ENCODE data around the gene MAP3K20.

MAP3K20 gene

DNA sequence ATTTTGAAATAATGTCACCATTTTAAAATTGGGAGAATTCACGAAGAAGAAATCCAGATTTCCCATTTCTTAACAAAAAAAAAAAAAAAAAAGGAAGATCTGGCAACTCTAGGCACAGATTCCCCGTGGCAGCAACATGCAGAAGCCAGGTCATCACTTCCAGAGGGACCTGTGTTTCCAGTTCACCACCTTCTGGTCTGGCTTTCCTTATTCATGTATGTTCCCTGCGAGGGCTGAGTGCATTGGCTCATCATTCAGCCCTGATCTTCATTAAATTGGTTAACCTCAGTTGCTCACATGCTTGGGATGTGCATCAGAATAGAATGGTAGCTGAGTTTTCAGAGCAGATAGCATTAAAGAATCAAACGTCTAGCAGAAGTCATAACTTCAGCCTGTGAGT is 25.0 kb upstream of the MAP3K20 start:
- WGBS (ENCODE audit: insufficient coverage, insufficient read length) = no CpG with 5 or more reads among the region's 4 CpGs
- H3K27me3 ChIP-seq (ENCODE audit: control insufficient read depth, insufficient read depth, low read length) = no peaks in the 10 kb centered on the region
- no peak overlapping the region for H3K4me3 ChIP-seq (ENCODE audit: low read length)
- no peaks in the 10 kb centered on the region for H3K36me3 ChIP-seq (ENCODE audit: control insufficient read depth, insufficient read depth, low read length)
- H3K4me1 ChIP-seq (ENCODE audit: control insufficient read depth, insufficient read depth, low read length) = no peaks in the 10 kb centered on the region
- DNase-seq (ENCODE audit: low read depth, low spot score) = no peak
- no peak overlapping the region for H3K27ac ChIP-seq (ENCODE audit: low read length)
- no peaks in the 10 kb centered on the region for H3K9me3 ChIP-seq (ENCODE audit: control insufficient read depth, insufficient read depth, low read length)

DNA sequence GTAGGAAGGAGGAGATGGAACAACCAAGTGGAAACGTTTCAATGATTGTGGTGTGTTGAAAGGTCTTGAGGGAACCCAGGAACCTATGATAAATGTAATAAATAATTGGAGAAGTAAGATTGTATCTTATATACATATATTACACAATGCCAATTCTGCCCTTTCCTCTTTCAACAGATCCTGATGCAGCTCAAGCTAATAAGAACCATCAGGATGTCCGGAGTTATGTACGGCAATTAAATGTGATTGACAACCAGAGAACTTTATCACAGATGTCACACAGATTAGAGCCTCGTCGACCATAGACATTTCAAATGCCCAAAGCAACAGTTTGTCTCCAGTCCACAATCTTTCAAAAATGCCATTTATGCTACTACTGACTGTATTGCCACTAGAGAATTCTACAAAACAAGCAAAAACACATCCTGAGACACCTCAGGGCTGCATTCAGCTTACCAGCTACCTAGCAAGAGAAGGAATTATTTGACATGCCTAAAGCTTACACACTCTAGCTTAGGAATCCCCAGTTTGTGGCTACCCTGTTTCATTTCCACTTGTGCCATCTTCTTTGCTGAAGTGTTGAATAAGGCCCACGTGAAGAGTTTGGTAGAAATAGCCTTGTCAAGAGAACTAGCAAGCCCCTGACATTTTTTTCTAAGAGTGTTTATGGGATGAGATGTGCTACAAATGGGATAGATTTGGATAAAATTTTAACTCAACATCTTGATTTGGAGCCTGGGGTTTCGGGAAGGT is 24.0 kb upstream of the MAP3K20 start:
- H3K4me1 ChIP-seq (ENCODE audit: control insufficient read depth, insufficient read depth, low read length) = no peaks in the 10 kb centered on the region
- no peak overlapping the region for H3K4me3 ChIP-seq (ENCODE audit: low read length)
- H3K27ac ChIP-seq (ENCODE audit: low read length) = no peak overlapping the region
- no CpG with 5 or more reads among the region's 7 CpGs for WGBS (ENCODE audit: insufficient coverage, insufficient read length)
- no peaks in the 10 kb centered on the region for H3K27me3 ChIP-seq (ENCODE audit: control insufficient read depth, insufficient read depth, low read length)
- DNase-seq (ENCODE audit: low read depth, low spot score) = no peak
- H3K36me3 ChIP-seq (ENCODE audit: control insufficient read depth, insufficient read depth, low read length) = no peaks in the 10 kb centered on the region
- no peaks in the 10 kb centered on the region for H3K9me3 ChIP-seq (ENCODE audit: control insufficient read depth, insufficient read depth, low read length)

DNA sequence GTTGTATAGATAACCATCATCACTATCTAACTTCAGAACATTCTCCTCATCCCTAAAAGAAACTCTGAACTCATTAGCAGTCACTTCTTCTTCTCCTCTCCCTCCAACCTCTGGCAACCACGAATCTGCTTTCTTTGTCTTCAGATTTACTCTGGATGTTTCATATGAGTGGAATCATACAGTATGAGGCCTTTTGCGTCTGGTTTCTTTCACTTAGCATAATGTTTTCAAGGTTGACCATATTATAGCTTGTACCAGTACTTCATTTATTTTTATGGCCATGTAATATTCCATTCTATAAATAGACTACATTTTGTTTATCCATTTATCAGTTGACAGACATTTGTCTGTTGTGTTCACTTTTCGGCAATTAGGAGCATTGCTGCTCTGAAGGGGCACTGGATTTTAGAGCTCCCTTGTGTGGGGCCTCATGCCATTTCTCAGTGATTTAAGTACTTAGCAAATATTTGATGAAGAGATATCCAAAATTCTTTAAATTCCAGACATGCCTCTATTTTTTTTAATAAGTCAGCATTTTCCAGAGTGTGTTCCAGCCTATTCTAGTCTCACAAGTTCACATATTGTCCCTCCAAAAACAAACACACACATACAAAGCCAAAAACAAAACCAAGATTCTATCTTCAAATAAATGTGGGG is 22.5 kb upstream of the MAP3K20 start:
- DNase-seq (ENCODE audit: low read depth, low spot score) = no peak
- Histone ChIP-seq H3K9me3 (ENCODE audit: control insufficient read depth, insufficient read depth, low read length) (no peaks in the 10 kb centered on the region), H3K27me3 (ENCODE audit: control insufficient read depth, insufficient read depth, low read length) (no peaks in the 10 kb centered on the region), H3K4me3 (ENCODE audit: low read length) (no peak overlapping the region), H3K36me3 (ENCODE audit: control insufficient read depth, insufficient read depth, low read length) (no peaks in the 10 kb centered on the region), H3K27ac (ENCODE audit: low read length) (no peak overlapping the region), H3K4me1 (ENCODE audit: control insufficient read depth, insufficient read depth, low read length) (no peaks in the 10 kb centered on the region)
- WGBS (ENCODE audit: insufficient coverage, insufficient read length) = no CpG with 5 or more reads among the region's 3 CpGs

DNA sequence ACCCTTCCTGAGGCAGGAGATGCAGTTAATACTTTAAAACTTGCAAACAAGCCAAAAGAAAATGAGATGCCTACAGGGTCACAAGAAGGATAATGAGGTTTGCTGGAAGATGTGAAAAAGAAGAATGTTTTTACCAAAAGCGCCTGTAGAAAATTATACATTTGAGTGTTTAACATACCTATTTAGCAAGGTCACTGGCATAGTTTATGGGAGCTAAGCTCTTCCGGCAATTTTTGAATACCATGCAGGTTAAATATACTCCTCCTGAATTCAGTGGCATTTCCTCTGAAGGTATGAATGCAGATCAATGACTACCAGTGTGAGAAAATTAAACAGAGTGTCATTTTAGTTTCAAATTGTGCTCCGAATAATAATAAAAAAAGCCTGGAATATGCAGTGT is 21.2 kb upstream of the MAP3K20 start:
- Histone ChIP-seq H3K36me3 (ENCODE audit: control insufficient read depth, insufficient read depth, low read length) (no peaks in the 10 kb centered on the region), H3K9me3 (ENCODE audit: control insufficient read depth, insufficient read depth, low read length) (no peaks in the 10 kb centered on the region), H3K27ac (ENCODE audit: low read length) (no peak overlapping the region), H3K4me1 (ENCODE audit: control insufficient read depth, insufficient read depth, low read length) (no peaks in the 10 kb centered on the region), H3K4me3 (ENCODE audit: low read length) (no peak overlapping the region), H3K27me3 (ENCODE audit: control insufficient read depth, insufficient read depth, low read length) (no peaks in the 10 kb centered on the region)
- no CpG with 5 or more reads among the region's 3 CpGs for WGBS (ENCODE audit: insufficient coverage, insufficient read length)
- DNase-seq (ENCODE audit: low read depth, low spot score) = no peak

DNA sequence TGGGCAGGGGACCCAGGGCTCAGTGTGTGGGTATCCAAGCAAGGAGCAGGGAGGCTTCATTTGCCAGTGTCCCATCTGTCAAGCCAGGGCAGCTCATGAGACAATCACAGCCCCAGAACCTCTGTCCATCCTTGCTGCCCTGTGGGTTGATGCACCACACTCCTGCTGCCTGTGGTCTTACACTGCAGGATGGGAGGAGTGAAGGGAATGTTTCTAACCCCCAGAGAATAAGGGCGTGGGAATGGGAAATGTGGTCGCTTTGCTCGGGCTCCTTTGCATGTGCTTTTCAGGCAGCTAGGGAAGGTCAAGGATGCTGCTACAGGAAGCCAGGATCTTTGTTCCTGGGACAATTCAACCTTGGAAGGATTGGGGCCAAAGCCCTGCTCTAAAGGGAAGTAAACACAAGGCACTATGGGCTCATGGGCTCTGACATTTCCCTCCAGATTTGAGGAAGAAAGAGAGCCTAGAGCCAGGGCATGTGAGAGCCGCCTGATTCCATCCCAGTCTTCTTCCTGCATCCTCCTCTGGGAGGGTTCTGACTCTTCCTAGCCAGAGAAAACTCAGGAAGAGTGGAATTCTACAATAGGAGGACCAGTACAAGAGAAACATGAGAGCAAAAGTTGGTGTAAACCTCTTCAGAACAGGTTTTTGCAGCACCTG is 18.8 kb upstream of the MAP3K20 start:
- no peaks in the 10 kb centered on the region for H3K9me3 ChIP-seq (ENCODE audit: control insufficient read depth, insufficient read depth, low read length)
- no peaks in the 10 kb centered on the region for H3K27me3 ChIP-seq (ENCODE audit: control insufficient read depth, insufficient read depth, low read length)
- no peak overlapping the region for H3K4me3 ChIP-seq (ENCODE audit: low read length)
- no peaks in the 10 kb centered on the region for H3K4me1 ChIP-seq (ENCODE audit: control insufficient read depth, insufficient read depth, low read length)
- H3K27ac ChIP-seq (ENCODE audit: low read length) = no peak overlapping the region
- no peak for DNase-seq (ENCODE audit: low read depth, low spot score)
- no CpG with 5 or more reads among the region's 4 CpGs for WGBS (ENCODE audit: insufficient coverage, insufficient read length)
- no peaks in the 10 kb centered on the region for H3K36me3 ChIP-seq (ENCODE audit: control insufficient read depth, insufficient read depth, low read length)

DNA sequence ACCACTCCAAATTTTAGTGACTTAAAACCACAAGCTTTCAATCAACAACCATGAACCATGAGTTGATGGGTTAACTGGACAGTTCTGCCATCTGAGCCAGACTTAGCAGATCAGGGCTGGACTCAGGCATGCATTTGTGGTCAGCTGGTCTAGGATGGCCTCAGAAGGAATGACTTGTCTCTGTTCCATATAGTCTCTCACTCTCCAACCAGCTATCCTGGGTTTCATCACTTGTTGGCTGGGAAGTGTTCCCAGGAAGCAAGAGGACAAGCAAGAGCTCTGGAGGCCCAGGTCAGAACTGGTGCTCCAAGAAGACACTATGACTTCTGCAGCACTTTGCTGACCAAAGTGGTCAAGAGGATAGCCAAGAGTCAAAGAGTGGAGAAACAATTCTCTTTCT is 17.5 kb upstream of the MAP3K20 start:
- Histone ChIP-seq H3K4me3 (ENCODE audit: low read length) (no peak overlapping the region), H3K36me3 (ENCODE audit: control insufficient read depth, insufficient read depth, low read length) (no peaks in the 10 kb centered on the region), H3K27ac (ENCODE audit: low read length) (no peak overlapping the region), H3K27me3 (ENCODE audit: control insufficient read depth, insufficient read depth, low read length) (no peaks in the 10 kb centered on the region), H3K9me3 (ENCODE audit: control insufficient read depth, insufficient read depth, low read length) (no peaks in the 10 kb centered on the region), H3K4me1 (ENCODE audit: control insufficient read depth, insufficient read depth, low read length) (no peaks in the 10 kb centered on the region)
- DNase-seq (ENCODE audit: low read depth, low spot score) = no peak

DNA sequence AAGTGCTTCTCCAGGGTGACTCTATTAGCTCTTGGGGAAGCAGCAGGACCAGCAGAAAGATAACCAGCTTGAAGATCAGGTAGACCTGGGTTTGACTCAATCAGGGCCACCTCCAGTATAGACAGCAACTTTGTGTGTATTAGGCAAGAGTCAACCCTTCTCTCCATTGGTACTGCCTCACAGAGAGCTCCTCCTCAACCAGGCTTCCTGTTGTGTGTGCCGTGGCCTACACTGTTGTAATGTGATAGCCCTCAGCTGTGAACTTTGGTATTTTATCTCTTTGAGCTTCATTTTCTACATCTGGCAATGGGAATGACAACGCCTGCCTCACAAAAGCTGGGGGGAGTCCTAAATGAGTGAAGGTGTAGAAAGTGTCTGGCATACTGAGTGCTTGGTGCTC is 17.0 kb upstream of the MAP3K20 start:
- DNase-seq (ENCODE audit: low read depth, low spot score) = no peak
- Histone ChIP-seq H3K36me3 (ENCODE audit: control insufficient read depth, insufficient read depth, low read length) (no peaks in the 10 kb centered on the region), H3K4me1 (ENCODE audit: control insufficient read depth, insufficient read depth, low read length) (no peaks in the 10 kb centered on the region), H3K4me3 (ENCODE audit: low read length) (no peak overlapping the region), H3K27ac (ENCODE audit: low read length) (no peak overlapping the region), H3K9me3 (ENCODE audit: control insufficient read depth, insufficient read depth, low read length) (no peaks in the 10 kb centered on the region), H3K27me3 (ENCODE audit: control insufficient read depth, insufficient read depth, low read length) (no peaks in the 10 kb centered on the region)
- WGBS (ENCODE audit: insufficient coverage, insufficient read length) = no CpG with 5 or more reads among the region's 2 CpGs

DNA sequence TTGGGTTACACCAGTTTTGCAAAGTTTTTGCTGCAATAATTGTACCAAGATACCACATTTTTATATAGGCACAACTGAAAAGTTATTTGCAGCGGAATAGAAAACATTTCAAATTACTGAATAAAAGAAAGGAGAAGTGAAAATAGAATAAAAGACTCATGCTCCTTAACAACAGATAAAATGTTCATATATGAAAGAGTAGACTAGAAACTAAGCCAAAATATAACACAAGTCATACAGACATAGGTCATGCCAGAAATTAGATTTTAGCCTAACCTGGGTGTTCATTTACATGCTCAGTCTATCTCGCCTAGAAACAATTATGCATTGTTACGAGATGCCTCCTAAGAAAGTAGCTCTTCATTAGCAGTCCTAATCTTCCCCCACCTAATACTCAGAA is 16.4 kb upstream of the MAP3K20 start:
- Histone ChIP-seq H3K9me3 (ENCODE audit: control insufficient read depth, insufficient read depth, low read length) (no peaks in the 10 kb centered on the region), H3K27ac (ENCODE audit: low read length) (no peak overlapping the region), H3K4me3 (ENCODE audit: low read length) (no peak overlapping the region), H3K4me1 (ENCODE audit: control insufficient read depth, insufficient read depth, low read length) (no peaks in the 10 kb centered on the region), H3K27me3 (ENCODE audit: control insufficient read depth, insufficient read depth, low read length) (no peaks in the 10 kb centered on the region), H3K36me3 (ENCODE audit: control insufficient read depth, insufficient read depth, low read length) (no peaks in the 10 kb centered on the region)
- no peak for DNase-seq (ENCODE audit: low read depth, low spot score)
- WGBS (ENCODE audit: insufficient coverage, insufficient read length) = no CpG with 5 or more reads among the region's 3 CpGs

DNA sequence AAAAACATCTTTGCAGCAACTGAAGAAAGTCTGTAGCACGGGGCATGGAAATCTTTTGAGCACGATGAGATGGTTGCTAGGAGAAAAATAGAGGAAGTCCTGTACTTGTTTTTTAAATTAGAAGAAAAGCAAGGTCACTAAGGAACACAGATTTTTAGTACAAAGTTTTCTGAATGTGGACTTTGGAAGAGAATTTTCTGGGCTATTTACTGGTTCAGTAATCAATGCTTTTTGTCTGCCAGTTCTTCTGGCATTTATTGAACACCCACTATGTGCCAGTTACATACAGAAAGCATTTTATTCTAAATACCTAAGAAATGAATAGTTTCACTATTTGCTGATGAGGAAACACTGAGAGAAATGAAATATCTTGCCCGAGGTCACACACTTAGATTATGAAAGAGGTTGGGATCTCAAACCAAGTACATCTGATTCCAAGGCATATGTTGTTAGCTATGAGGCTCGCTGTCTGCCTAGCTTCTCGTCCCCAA is 15.6 kb upstream of the MAP3K20 start:
- no CpG with 5 or more reads among the region's 5 CpGs for WGBS (ENCODE audit: insufficient coverage, insufficient read length)
- no peaks in the 10 kb centered on the region for H3K9me3 ChIP-seq (ENCODE audit: control insufficient read depth, insufficient read depth, low read length)
- H3K36me3 ChIP-seq (ENCODE audit: control insufficient read depth, insufficient read depth, low read length) = no peaks in the 10 kb centered on the region
- H3K4me3 ChIP-seq (ENCODE audit: low read length) = no peak overlapping the region
- no peaks in the 10 kb centered on the region for H3K27me3 ChIP-seq (ENCODE audit: control insufficient read depth, insufficient read depth, low read length)
- no peak for DNase-seq (ENCODE audit: low read depth, low spot score)
- H3K4me1 ChIP-seq (ENCODE audit: control insufficient read depth, insufficient read depth, low read length) = no peaks in the 10 kb centered on the region
- H3K27ac ChIP-seq (ENCODE audit: low read length) = no peak overlapping the region

DNA sequence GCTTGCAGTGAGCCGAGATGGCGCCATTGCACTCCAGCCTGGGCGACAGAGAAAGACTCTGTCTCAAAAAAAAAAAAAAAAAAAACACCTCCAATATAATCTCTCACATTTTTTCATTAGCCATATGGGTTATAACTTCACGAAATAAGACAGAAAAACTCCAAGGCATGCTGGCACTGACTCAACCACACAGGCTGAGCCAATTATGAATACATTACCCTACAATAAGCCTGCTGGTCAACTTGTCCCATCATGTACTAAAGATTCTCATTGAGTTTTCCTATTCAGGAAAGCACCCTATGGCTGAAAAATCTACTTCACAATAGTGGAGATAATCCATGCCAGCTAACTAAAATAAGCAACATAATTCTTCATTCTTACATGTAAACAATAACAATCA is 12.8 kb upstream of the MAP3K20 start:
- no peak overlapping the region for H3K4me3 ChIP-seq (ENCODE audit: low read length)
- no peak for DNase-seq (ENCODE audit: low read depth, low spot score)
- H3K27me3 ChIP-seq (ENCODE audit: control insufficient read depth, insufficient read depth, low read length) = no peaks in the 10 kb centered on the region
- H3K36me3 ChIP-seq (ENCODE audit: control insufficient read depth, insufficient read depth, low read length) = no peaks in the 10 kb centered on the region
- no peaks in the 10 kb centered on the region for H3K9me3 ChIP-seq (ENCODE audit: control insufficient read depth, insufficient read depth, low read length)
- no CpG with 5 or more reads among the region's 4 CpGs for WGBS (ENCODE audit: insufficient coverage, insufficient read length)
- H3K4me1 ChIP-seq (ENCODE audit: control insufficient read depth, insufficient read depth, low read length) = no peaks in the 10 kb centered on the region
- H3K27ac ChIP-seq (ENCODE audit: low read length) = no peak overlapping the region

Data from iPS DF 6.9 (cell line).